NT2/D1 (cell line): Measurements from ENCODE around the gene ZNF620.

Experiments used
- SUZ12 ChIP-seq: IDR thresholded peaks from 2 replicates; pipeline ENCODE4 v1.6.1; 2011; ENCODE audit not compliant: insufficient read length, insufficient read depth; ENCODE audit errors: extremely low read depth
- YY1 ChIP-seq: IDR thresholded peaks from 2 replicates; pipeline ENCODE4 v1.6.1; 2011; ENCODE audit not compliant: insufficient read length, insufficient read depth
- ZNF274 ChIP-seq: IDR thresholded peaks from 2 replicates; pipeline ENCODE4 v1.6.1; 2011; ENCODE audit warnings: mild to moderate bottlenecking, low read depth, low read length

DNA sequence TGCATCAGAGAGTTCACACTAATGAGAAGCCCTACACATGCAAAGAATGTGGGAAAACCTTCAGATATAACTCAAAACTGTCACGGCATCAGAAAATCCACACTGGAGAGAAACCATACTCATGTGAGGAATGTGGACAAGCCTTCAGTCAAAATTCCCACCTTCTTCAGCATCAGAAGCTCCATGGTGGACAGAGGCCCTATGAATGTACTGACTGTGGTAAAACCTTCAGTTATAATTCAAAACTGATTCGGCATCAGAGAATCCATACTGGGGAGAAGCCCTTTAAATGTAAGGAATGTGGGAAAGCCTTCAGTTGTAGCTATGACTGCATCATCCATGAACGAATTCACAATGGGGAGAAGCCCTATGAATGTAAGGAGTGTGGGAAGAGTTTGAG lies 18.7 kb upstream of the ZNF620 start:
- TF ChIP-seq SUZ12 (no peak), YY1 (no peak), ZNF274 (no peak)
